ENCODE data around the gene FOXO6. TPM values are rescaled to one million over a fixed set of nuclear protein-coding genes. Genes with fewer than 3 reads are reported as not detected.

FOXO6 gene
- total and polyA plus RNA-seq, 2 donors (not counting 1 experiment from before 2014, with no cell fraction given) = under 0.01 TPM; not detected in 1

- Histone ChIP-seq H3K9ac (ENCODE audit: insufficient read depth, low read length) (no peak overlapping the region), H3K4me3 (replicated peaks in 1 of 4; ENCODE audit: control extremely low read depth in 1 of 4, insufficient read depth in 1 of 4, low read depth in 3 of 4, low read length in 4 of 4) (no peak overlapping the region), H4K20me1 (ENCODE audit: control insufficient read depth, extremely low read depth, insufficient read depth, low read length) (no peaks in the 10 kb centered on the region), H3K4me2 (ENCODE audit: extremely low read depth, insufficient read depth, low read length) (no peak overlapping the region), H3K9me3 (ENCODE audit: control insufficient read depth, insufficient read depth, low read depth, low read length) (no peaks in the 10 kb centered on the region), H3K4me1 (ENCODE audit: control insufficient read depth, extremely low read depth, insufficient read depth, low read length) (no peaks in the 10 kb centered on the region), H3K27me3 (ENCODE audit: control insufficient read depth, insufficient read depth, low read length) (peaks cover 13% of the 10 kb centered on the region), H3K79me2 (ENCODE audit: control insufficient read depth, insufficient read depth, low read length) (no peaks in the 10 kb centered on the region), H3K27ac (ENCODE audit: insufficient read depth, low read length) (no peak overlapping the region), H2AFZ (ENCODE audit: low read length) (no peak overlapping the region), H3K36me3 (ENCODE audit: control insufficient read depth, insufficient read depth, low read length) (no peaks in the 10 kb centered on the region)
- no peak for DNase-seq (ENCODE audit: low read depth in 2 of 2)
- no peak for TF ChIP-seq CTCF (conservative IDR thresholded peaks at IDR 0.05 in 1 of 2, IDR thresholded peaks at IDR 0.05 in 1 of 2; ENCODE audit: low read depth in 1 of 2, low read length in 2 of 2)
- no peak for TF ChIP-seq EZH2 (IDR thresholded peaks at IDR 0.05; ENCODE audit: low read length, missing control alignments)
These were observed 36.6 kb downstream of the FOXO6 start for GRCh38 chr1:41397753-41398330.

DNA sequence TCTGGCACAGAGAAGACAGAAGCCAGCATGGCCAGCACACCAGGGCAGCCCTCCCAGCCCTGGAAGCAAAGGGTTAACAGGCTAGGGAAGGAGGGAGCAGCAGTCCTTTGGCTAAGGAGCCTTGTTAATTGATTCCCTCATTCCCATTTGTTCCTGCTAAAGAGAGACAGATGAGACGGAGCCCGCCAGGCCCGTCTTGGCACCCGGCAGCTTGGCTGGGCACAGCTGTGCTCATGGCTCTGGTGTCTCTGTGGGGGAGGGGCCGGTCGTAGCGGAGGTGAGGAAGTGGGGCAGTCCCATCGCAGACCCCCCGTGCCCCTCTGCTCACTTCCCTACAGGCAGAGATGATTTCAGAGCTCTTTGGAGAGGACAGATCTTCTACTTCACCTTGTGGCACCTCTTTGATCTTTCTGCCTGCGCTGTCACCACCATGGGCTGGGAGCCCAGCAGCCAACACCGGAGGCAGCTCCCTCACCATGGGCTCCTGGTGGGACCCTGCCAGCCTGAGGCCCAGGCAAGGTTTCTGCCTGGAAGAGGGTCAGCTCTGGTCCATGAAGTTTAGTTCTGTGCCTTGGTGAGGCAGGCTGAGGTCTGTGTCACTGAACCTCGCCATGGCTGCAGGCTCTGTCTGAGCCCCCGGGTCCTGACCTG, 38.0 kb downstream of the FOXO6 start:
- no peaks in the 10 kb centered on the region for H3K4me1 ChIP-seq (ENCODE audit: control insufficient read depth, extremely low read depth, insufficient read depth, low read length)
- H3K27ac ChIP-seq (ENCODE audit: insufficient read depth, low read length) = no peak overlapping the region
- no peak overlapping the region for H3K4me3 ChIP-seq (replicated peaks in 1 of 4; ENCODE audit: control extremely low read depth in 1 of 4, insufficient read depth in 1 of 4, low read depth in 3 of 4, low read length in 4 of 4)
- H2AFZ ChIP-seq (ENCODE audit: low read length) = no peak overlapping the region
- H3K4me2 ChIP-seq (ENCODE audit: extremely low read depth, insufficient read depth, low read length) = no peak overlapping the region
- peaks cover 13% of the 10 kb centered on the region for H3K27me3 ChIP-seq (ENCODE audit: control insufficient read depth, insufficient read depth, low read length)
- H3K9ac ChIP-seq (ENCODE audit: insufficient read depth, low read length) = no peak overlapping the region
- H3K79me2 ChIP-seq (ENCODE audit: control insufficient read depth, insufficient read depth, low read length) = no peaks in the 10 kb centered on the region
- H3K36me3 ChIP-seq (ENCODE audit: control insufficient read depth, insufficient read depth, low read length) = no peaks in the 10 kb centered on the region
- no peak for TF ChIP-seq CTCF (conservative IDR thresholded peaks at IDR 0.05 in 1 of 2, IDR thresholded peaks at IDR 0.05 in 1 of 2; ENCODE audit: low read depth in 1 of 2, low read length in 2 of 2)
- no peak for DNase-seq (ENCODE audit: low read depth in 2 of 2)
- H4K20me1 ChIP-seq (ENCODE audit: control insufficient read depth, extremely low read depth, insufficient read depth, low read length) = no peaks in the 10 kb centered on the region
- no peaks in the 10 kb centered on the region for H3K9me3 ChIP-seq (ENCODE audit: control insufficient read depth, insufficient read depth, low read depth, low read length)

- Histone ChIP-seq H3K27me3 (ENCODE audit: control insufficient read depth, insufficient read depth, low read length) (peaks cover 11% of the 10 kb centered on the region), H3K4me3 (replicated peaks in 1 of 4; ENCODE audit: control extremely low read depth in 1 of 4, insufficient read depth in 1 of 4, low read depth in 3 of 4, low read length in 4 of 4) (no peak overlapping the region), H4K20me1 (ENCODE audit: control insufficient read depth, extremely low read depth, insufficient read depth, low read length) (no peaks in the 10 kb centered on the region), H3K9ac (ENCODE audit: insufficient read depth, low read length) (no peak overlapping the region), H3K36me3 (ENCODE audit: control insufficient read depth, insufficient read depth, low read length) (no peaks in the 10 kb centered on the region), H2AFZ (ENCODE audit: low read length) (no peak overlapping the region), H3K27ac (ENCODE audit: insufficient read depth, low read length) (no peak overlapping the region), H3K4me2 (ENCODE audit: extremely low read depth, insufficient read depth, low read length) (no peak overlapping the region), H3K4me1 (ENCODE audit: control insufficient read depth, extremely low read depth, insufficient read depth, low read length) (no peaks in the 10 kb centered on the region), H3K79me2 (ENCODE audit: control insufficient read depth, insufficient read depth, low read length) (no peaks in the 10 kb centered on the region), H3K9me3 (ENCODE audit: control insufficient read depth, insufficient read depth, low read depth, low read length) (no peaks in the 10 kb centered on the region)
- TF ChIP-seq EZH2 (IDR thresholded peaks at IDR 0.05; ENCODE audit: low read length, missing control alignments) = no peak
- TF ChIP-seq CTCF (conservative IDR thresholded peaks at IDR 0.05 in 1 of 2, IDR thresholded peaks at IDR 0.05 in 1 of 2; ENCODE audit: low read depth in 1 of 2, low read length in 2 of 2) = no peak
- peak in 1 of 2 donors; percentile 11 for DNase-seq (ENCODE audit: low read depth in 2 of 2)
These were observed 39.0 kb downstream of the FOXO6 start for GRCh38 chr1:41400225-41400624.

Measured in fibroblast of lung (primary cell).